HG03280 (cell line): Measurements from ENCODE around the gene RAB40C.

Source experiments
- ATAC-seq: cut with Tn5 transposase; IDR thresholded peaks from one replicate; pipeline ENCODE4 v1.9.1; 2021; ENCODE audit warnings: mild to moderate bottlenecking, moderate library complexity; ENCODE audit not compliant: unreplicated experiment

Gene RAB40C

GRCh38 chr16:675884-676564 lies 86.2 kb downstream of the RAB40C start:
- no peak for ATAC-seq

GRCh38 chr16:676565-676902 lies 86.7 kb downstream of the RAB40C start:
- ATAC-seq = no peak

GRCh38 chr16:676913-677312 lies 87.0 kb downstream of the RAB40C start:
- no peak for ATAC-seq

GRCh38 chr16:677316-678190 lies 87.7 kb downstream of the RAB40C start:
- ATAC-seq = no peak

- ATAC-seq = no peak
These were observed 88.5 kb downstream of the RAB40C start for GRCh38 chr16:678209-678857.
